ENCODE measurements around the gene POLK. TPM values are rescaled to one million over a fixed set of nuclear protein-coding genes. Genes with fewer than 3 reads are reported as not detected.
A peak's percentile ranks its signal among the peaks of the same experiment; 100 is the strongest.

POLK gene
- total and polyA plus RNA-seq, 2 of the 13 experiments (the other 11 are each of a cell fraction or from before 2014, with no cell fraction given) = 8.6 to 11.7 TPM

DNA sequence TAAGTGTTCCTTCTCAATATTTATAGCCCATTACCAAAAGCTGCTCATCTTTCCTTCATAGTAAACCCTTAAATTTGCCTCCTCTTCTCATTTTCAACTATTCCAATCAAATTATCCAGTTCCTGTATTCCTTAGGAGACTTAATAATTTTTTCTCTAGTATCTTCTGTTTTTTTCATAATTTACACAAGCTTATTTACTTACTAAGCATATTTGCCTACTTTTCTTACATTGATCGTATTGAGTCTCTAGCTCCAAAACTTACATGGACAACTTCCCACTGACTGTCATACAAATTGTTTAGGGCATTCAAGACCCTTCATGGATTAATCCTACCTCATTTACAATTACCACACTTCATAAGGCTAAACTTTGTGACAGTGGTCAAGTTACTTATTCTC is 3.9 kb upstream of the POLK start:
- WGBS (ENCODE audit: low lambda C conversion rate) = 93% methylated on average over 1 of the region's 1 CpG
- TF ChIP-seq, protein P1, sequence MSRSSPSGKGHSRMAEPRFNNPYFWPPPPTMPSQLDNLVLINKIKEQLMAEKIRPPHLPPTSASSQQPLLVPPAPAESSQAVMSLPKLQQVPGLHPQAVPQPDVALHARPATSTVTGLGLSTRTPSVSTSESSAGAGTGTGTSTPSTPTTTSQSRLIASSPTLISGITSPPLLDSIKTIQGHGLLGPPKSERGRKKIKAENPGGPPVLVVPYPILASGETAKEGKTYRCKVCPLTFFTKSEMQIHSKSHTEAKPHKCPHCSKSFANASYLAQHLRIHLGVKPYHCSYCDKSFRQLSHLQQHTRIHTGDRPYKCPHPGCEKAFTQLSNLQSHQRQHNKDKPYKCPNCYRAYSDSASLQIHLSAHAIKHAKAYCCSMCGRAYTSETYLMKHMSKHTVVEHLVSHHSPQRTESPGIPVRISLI (CRISPR knock-in tag; IDR thresholded peaks at IDR 0.05; ENCODE audit: borderline replicate concordance) = no peak
- no peak for TF ChIP-seq ARHGAP35 (CRISPR knock-in tag; IDR thresholded peaks at IDR 0.05; ENCODE audit: borderline replicate concordance)
- TF ChIP-seq ATF7-NPFF (CRISPR knock-in tag; IDR thresholded peaks at IDR 0.05; ENCODE audit: low read depth) = no peak
- peak; percentile 22; the same call in 1 of the 2 replicates for TF ChIP-seq MAFF (IDR thresholded peaks at IDR 0.05; ENCODE audit: low read depth, low read length)
- TF ChIP-seq EHMT2 (IDR thresholded peaks at IDR 0.05; ENCODE audit: borderline replicate concordance, low read depth, low read length) = no peak
- no peak for TF ChIP-seq ZC3H4 (CRISPR knock-in tag; IDR thresholded peaks at IDR 0.05; ENCODE audit: borderline replicate concordance)
- TF ChIP-seq MAFK (conservative IDR thresholded peaks at IDR 0.05 in 1 of 2, IDR thresholded peaks at IDR 0.05 in 1 of 2; ENCODE audit: low read length in 2 of 2) = peak; percentile 28 to 36; a peak in 2 of 4 replicates
- no peak for TF ChIP-seq TBP (CRISPR knock-in tag; IDR thresholded peaks at IDR 0.05)
- Histone ChIP-seq H3K4me2 (ENCODE audit: low read depth, low read length) (no peak overlapping the region), H3K79me2 (ENCODE audit: insufficient read depth, low read length) (peaks cover 57% of the 10 kb centered on the region), H3K27ac (ENCODE audit: extremely low read length, insufficient read depth, low read length) (no peak overlapping the region), H3K9me3 (ENCODE audit: low read length) (no peaks in the 10 kb centered on the region), H4K20me1 (ENCODE audit: insufficient read depth, low read length) (peaks cover 19% of the 10 kb centered on the region), H3K27me3 (ENCODE audit: control insufficient read depth in 1 of 2, insufficient read depth in 2 of 2, low read length in 2 of 2) (no peaks in the 10 kb centered on the region; a peak in 1 of 5 replicates), H3K4me3 (replicated peaks in 1 of 3; ENCODE audit: insufficient read depth in 1 of 3, low read depth in 2 of 3, low read length in 3 of 3) (no peak overlapping the region), H3K36me3 (replicated peaks in 1 of 2; ENCODE audit: control insufficient read depth in 1 of 2, insufficient read depth in 2 of 2, low read length in 2 of 2) (0 out of 5 replicates have a peak, but pooled peaks cover 0 to 4% of the 10 kb centered on the region in 2 experiments), H2AFZ (ENCODE audit: low read length) (no peak overlapping the region), H3K9ac (ENCODE audit: insufficient read depth, low read depth, low read length) (no peak overlapping the region), H3K4me1 (ENCODE audit: insufficient read depth, low read length) (peaks cover 34% of the 10 kb centered on the region)
- ChIA-PET POLR2A (no interaction called here), CTCF (ENCODE audit: low intra/inter-chr PET ratio, low total read pairs) (no interaction called here)
- ATAC-seq (no peak), FAIRE-seq (no peak), DNase-seq (ENCODE audit: low spot score) (no peak)
- in situ Hi-C loops (cut with HindIII; ENCODE audit: extremely low pct_ligation_motif_present, low pct_unique_long_range_greater_than_20kb) (loop anchor here (25.0 kb wide), 1 partner anchor 821 kb away; the partner anchor contains the start of gene HEXB), intact Hi-C loops (cut with micrococcal nuclease; ENCODE audit: unreplicated experiment) (no loop called here)
- BruUV-seq (replicated peaks) = no TSS peak
